Activated gamma-delta T cell treated with Interleukin-2 at 50 U/mL for 16 hours (primary cell): ENCODE results near the gene DYNLL1.
"Not testable (repeated sequence)": the region's sequence is repeated elsewhere in the genome, so short reads cannot be mapped to it uniquely, and the experiment has no call there.

Source experiments
- DNase-seq: peaks from one replicate; pipeline ENCODE4 v3.0.0-alpha.2; 2020

Gene DYNLL1

DNA sequence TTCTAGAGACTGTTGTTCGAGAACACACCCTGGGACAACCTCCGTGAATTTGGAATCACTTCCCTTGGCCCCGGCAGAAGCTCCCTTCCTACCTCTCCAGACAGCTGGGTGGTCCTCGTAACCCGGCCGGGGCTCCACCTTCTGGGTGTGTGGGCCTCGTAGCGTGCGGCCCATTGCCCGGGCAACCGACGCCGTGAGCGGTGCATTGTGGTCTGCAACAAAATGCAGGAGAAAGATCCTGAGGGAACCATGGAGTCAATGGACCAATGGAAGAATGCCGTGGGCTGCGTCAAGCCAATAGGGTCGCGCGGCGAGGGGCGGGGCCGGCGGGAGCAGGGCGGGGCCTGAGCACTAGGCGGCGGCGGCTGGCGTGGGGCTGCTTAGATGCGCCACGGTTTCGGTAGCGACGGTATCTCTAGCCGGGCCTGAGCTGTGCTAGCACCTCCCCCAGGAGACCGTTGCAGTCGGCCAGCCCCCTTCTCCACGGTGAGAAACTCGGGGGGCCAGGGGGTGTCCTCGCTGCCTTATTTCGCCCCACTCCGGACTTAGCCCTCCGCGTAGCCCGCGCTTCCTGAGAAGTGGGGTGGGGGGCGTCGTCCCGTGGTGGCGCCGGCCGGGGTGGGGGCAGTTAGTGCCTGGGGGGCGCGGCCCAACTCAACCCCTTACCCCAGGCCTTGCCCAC lies at the start of gene DYNLL1:
Gene DYNLL1 (plus strand): TSS at position 383 of the 682 bp plus-strand sequence. CDS start 309 bp downstream, outside the sequence.
- DNase-seq = peak; percentile 98

DNA sequence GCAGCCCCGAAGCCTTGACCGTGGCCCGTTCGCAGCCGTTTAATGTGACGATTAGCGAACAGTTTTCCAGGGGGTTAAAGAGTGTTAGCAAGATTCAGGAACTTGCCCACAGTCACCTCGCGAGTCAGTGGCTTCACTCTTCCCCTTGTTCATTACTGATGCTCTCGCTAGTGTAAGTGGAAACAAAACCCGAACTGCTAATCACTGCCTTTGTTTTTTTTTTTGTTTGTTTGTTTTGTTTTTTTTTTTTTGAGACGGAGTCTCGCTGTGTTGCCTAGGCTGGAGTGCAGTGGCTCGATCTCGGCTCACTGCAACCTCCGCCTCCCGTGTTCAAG lies 49.1 kb upstream of the DYNLL1 start:
- DNase-seq = not testable (repeated sequence)

DNA sequence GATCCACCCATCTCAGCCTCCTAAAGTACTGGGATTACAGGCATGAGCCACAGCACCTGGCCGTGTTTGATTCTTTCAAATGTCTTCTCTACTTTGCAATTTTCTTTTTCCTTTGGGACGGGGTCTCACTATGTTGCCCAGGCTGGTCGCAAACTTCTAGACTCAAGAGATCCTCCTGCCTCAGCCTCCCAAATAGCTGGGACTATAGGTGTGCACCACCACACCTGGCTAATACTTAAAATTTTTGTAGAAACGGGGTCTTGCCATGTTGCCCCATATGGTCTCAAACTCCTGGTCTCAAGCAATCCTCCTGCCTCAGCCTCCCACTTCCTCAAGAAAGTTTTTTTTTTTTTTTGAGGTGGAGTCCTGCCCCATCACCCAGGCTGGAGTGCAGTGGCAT lies 47.9 kb upstream of the DYNLL1 start:
- no peak for DNase-seq

DNA sequence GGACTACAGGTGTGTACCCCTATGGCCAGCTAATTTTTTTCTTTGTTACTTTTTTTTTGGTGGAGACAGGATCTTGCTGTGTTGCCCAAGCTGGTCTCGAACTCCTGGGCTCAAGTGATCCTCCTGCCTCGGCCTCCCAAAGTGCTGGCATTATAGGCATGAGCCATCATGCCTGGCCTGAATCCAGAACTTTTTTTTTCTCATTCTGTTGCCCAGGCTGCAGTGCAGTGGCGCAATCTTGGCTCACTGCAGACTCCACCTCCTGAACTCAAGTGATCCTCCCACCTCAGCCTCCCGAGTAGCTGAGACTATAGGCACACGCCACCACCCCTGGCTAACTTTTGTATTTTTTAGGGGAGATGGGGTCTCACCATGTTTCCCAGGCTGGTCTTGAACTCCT lies 43.4 kb upstream of the DYNLL1 start:
- not testable (repeated sequence) for DNase-seq

DNA sequence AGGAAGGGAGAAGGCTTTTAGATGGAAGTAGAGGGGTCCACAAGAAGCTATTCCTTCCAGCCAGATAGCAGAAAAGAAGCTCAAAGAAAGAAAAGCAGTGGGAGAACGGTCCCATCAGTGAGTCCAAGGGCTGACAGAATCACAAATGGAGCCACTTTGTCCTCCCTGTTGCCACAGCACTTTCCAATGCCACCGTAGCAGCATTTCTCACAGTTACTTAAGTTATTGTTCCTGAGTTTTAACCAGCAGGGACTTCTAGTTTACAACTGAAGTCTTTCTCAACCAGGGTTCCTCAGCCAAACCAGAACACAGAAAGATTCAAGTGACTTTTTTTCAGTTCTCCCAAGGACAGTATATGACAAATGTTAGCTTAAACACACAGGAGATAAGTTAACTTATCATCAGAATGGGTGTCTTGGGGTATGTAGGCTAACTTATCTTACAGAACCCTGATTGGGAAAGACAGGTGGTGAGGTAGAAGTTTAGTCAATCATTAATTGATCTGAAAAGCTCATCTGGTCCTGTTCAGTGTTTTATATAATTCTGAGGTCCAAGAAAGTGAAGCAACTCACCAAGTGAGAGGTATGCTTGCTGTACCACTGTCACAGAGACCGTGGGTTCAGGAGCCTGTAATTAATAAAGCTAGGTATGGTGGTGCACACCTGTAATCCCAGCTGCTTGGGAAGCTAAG lies 42.7 kb upstream of the DYNLL1 start:
- no peak for DNase-seq

DNA sequence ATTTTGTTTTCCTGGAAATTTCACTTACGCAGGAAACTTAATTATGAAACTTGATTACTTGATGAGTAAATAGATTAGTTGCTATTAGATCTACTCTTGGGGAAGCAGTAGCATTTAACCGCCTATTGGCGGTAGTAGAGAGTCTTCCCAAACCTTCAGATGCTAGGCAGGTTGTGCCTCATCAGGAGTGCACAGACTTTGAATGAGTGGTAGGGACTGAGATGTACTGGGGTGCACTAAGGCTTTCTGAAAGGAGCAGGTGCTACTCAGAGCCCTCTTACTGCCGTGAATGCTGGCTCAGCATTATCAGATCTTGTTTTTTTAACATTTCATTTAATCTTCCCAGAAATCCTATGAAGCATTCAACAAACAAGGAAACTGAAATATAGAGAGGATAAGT lies 41.9 kb upstream of the DYNLL1 start:
- DNase-seq = no peak

DNA sequence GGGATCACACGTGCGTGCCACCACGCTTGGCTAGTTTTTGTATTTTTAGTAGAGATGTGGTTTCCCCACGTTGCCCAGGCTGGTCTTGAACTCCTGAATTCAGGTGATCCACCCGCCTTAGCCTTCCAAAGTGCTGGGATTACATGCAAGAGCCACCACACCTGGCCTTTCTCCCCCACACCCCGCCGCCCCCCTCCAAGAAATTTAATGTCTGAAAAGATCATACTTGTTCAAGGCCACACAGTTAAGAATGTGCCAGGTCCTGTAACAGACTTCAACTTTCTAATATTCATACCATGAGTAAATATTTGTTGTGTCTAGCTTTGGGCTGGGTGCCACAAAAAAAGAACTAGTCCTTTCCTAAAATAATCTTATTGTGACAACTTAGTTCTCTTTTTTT lies 40.6 kb upstream of the DYNLL1 start:
- no peak for DNase-seq

DNA sequence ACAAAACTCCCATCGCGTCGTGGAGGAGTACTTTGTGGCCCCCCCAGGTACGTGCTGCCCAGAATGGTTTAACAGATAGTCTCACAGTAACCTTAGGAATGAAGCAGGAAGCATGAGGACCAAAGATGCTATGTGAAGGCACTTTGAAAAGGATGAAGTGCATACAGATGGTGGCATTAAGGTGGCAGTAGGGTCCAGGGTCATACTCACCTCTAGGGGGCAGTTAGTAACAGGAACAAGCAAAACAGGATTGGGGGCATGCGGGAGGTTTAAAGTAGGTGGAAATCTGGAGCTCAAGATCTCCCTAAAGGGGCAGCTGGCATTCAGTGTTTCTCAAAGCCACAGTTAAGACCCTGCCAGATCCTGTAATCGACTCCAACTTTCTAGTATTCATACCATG lies 38.8 kb upstream of the DYNLL1 start:
- no peak for DNase-seq

DNA sequence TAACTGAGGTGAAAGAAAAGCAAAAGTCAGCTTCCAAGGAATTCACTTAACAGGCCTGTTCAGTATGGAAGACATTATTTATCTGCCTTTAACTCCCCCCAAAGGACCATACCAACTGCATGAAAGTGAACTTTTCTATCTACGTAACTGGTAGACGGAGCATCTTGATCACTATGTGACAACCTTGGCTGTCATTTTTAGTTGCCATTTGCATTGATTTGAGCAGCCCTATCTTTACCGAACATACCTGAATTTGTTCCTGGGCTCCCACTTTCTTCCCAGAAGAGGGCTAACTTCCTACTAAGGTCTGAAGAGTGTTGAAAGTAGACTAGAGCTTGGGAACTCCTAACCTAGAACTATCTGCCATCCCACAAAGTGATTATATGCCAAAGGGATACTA lies 35.8 kb upstream of the DYNLL1 start:
- no peak for DNase-seq

DNA sequence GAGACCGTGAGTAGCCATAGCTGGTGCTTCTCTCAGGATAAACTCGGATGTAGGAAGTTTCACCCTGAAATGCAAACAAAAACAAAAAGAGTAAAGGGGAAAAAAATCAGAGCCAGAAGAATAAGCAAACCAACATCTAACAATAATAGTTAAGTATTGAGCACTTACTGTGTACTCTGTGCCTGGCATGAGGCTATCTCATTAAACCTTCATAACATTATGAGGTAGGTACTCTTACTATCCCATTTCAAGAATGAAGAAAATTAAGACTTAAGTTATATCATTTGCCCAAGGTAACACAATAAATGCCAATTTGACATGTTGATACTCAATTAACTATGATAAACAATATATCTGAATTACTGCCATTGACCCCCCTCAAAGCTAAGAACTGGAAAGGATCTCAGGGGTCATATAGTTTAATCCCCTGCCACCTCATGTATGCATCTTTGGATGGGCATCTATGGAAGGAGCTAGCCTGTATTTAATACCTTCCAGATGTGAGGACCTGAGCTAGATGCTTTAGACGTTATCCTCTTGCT lies 33.7 kb upstream of the DYNLL1 start:
- no peak for DNase-seq

DNA sequence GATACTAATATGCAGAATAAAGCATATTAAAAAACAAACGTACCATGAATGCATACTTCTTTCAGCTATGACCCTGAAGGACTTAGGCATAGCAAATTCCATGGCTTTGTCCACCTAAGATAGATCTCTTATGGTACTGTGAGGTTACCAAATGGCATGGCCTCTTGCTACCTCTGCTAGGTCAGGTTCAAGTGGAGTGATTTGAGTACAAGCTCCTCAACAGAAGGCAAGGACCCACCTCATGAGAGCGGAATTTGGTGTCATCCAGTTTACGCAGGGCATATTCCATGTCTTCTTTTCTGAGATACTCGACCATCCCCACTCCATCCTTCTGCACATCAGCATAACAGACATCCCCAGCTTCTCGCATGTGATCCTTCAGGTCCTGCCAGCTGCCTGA lies 32.2 kb upstream of the DYNLL1 start:
- no peak for DNase-seq

DNA sequence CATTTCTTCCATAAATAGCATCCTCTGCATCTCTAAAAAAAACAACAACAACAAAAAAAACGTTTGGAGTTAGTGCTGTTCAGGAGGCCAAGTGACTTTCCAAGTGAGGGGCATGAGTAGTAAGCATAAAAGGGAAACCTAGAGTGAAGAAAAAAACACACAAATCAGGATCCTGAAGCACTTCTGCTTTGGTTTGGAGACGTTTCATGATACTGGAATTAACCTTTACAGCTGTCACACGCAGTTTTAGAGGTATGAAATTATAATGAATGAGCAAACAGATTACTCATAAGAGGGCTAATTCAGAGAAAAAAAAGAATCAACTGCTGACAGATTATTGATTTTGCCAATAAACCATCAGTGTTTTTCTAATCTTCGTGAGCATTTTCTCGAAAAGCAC lies 30.2 kb upstream of the DYNLL1 start:
- no peak for DNase-seq

DNA sequence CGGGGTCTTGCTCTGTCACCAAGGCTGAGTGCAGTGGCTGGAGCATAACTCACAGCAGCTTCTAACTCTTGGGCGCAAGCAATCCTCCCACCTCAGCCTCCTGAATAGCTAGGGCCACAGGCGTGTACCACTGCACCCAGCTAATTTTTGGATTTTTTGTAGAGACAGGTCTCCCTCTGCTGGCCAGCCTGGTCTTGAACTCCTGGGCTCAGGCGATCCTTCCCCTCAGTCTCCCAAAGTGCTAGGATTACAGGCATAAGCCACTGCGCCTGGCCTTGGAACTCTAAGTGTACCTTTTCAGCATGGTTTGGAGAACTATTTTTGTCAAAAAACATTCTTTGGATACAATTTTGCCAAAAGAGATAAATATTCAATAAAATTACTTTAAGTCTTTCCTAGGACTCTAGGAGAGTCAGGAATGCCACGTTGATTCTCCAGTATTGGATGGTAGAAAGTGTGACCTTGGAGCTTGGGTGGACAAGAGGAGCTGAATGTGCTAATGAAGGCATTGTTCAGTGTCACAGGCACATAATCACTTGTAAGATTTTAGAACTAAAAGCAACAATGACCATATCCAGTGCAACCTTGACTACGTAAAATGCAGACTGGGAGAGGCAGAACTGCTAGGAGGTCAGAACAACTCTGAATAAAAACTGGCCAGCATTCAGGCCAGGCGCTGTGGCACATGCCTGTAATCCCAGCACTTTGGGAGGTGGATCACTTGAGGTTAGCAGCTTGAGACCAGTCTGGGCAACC lies 29.2 kb upstream of the DYNLL1 start:
- DNase-seq = peak; percentile 44

DNA sequence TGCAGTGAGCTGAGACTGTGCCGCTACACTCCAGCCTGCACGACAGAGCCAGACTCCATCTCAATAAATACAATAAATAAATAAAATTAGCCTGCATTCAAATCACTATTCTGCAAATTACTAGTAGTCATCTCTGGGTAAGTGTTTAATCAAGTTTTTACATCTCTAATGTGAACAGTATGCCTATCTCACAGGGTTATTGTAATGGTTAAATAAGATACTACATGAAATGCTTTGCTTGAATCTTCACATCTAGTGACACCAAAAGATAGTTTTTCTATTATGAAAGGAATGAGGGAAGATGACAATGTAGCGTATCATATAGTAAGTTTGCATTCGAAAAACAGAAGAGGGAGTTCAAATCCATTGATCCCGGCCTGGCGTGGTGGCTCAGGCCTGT lies 28.5 kb upstream of the DYNLL1 start:
- no peak for DNase-seq

DNA sequence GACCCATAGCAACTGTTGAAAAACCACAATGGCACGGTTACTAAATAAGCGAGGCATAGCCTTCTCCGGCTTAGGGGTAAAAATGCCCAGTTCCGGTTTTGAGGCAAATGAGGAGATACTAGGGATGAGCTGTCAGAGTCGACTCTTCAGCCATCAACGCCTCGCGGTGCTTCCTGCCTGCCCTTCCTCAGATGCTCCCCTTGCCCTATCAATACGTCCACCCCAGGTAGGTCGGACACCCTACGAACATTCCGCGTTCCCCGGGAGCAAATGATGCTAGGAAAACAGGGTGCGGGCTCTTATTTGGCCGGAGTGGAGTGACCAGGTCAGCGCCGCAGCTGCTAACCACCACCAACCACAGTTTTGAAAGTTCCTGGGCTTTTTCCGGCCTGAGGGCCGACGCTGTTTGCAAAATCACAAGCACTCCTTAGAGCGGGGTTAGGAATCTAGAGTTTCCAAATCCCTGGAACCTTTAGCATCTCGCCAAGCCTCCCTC lies 27.5 kb upstream of the DYNLL1 start:
- DNase-seq = peak; percentile 14

DNA sequence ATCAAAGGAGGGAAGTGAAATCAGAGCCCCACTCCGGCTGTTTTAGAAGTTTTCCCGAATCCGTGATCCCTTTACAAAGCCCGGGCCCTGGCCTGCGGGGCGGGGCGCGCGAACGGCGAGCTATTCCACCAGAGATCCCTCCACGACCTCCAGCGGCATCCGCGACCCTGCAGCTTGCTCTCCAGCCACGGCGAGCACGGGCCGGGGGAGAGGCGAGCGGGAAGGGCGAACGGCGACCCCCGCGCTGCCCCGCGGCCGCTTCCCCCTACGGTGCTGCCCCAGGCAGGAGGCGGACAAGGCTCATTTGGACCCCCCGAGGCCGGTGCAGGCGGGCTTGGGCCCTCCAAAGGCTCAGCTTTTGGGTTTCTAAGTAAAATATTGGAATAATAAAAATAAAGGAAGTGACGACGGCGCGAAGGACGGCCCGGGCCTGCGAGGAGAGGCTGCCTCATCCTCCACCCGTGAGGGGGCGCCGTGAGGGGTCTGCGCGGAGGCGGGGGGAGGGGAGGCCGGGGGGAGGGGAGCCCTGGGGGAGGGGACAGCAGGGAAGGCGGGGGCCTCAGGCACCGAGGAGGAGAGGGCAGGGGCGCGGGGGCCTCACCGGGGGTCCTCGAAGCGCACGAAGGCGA lies 27.0 kb upstream of the DYNLL1 start:
- DNase-seq = peak; percentile 50

DNA sequence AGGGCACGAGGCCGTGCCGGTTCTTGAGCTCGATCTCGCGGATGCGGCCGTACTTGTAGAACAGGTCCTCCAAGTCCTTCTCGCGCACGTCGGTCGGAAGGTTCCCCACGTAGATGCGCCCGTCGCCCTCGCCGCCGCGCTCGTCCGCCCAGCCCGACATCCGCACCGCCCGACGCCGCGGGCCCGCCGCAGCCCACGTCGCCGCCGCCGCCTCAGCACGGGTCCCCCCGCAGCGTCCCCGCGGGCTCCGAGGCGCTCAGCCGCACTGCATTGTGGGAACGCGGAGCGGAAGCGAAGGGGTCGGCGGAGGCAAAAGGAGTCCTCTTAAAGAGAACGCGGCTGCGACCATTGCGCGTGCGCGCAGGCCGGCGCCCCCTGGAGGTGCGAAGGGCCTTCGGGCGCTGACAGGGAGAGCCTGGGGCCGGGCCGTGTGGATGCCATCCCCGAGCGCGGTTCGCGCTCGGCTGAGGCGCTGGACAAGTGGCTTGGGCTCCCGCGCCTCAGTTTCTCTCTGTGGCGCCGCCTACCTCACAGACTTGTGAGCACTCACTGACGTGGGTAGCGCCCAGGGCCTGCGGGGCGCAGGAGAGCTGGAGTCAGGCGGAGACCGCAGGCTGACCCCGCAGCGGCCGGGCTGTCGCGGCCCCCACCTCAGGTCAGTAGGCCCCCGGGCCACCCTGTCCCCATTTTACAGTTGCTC lies 26.3 kb upstream of the DYNLL1 start, which contains the start of gene SRSF9:
Gene SRSF9 (minus strand): TSS at position 299 of the 700 bp plus-strand sequence. CDS start 139 bp downstream, at position 160.
- peak; percentile 97 for DNase-seq

DNA sequence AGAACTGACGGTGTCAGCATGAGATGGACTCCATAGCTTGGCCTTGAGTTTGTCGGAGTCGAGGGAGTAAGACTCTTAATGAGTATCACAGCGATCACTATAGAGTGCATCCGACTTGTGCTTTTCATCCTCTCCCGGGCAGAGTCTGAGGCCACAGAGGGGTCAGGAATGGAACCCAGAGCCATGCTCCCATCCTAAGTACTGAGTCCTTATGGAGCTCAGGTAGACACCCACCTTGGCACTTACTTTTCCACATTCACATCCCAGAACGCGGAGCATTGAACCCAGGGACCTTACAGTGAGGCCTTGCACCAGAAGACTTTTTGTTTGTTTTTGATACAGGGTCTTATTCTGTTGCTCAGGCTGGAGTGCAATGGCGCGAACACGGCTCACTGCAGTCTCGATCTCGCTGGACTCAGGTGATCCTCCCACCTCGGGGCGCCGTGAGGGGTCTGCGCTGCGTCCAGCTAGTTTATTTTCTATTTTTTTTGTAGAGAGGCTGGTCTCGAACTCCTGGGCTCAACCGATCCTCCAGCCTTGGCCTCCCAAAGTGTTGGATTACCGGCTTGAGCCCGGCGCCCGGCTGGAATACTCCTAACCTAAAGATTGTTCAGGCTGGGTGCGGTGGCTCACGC lies 25.6 kb upstream of the DYNLL1 start:
- DNase-seq = no peak

DNA sequence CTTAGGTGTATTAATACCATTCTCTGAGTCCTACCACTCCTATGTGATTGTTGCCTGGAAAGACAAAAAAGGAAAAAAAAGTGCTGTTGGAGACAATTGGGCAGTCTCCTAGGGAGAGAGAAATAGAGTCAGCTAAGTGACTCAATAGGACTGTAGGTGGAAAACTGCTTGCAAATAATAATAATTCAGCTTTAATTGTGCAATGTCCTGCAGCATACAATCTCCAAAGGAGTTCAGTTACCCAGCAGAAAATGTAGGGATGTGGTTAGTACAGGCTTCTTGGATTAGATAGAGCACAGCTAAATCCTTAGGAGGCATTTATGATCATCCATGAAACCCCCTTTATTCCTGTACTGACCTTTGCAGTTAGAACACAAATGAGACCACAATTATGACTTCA lies 23.4 kb upstream of the DYNLL1 start:
- DNase-seq = no peak

DNA sequence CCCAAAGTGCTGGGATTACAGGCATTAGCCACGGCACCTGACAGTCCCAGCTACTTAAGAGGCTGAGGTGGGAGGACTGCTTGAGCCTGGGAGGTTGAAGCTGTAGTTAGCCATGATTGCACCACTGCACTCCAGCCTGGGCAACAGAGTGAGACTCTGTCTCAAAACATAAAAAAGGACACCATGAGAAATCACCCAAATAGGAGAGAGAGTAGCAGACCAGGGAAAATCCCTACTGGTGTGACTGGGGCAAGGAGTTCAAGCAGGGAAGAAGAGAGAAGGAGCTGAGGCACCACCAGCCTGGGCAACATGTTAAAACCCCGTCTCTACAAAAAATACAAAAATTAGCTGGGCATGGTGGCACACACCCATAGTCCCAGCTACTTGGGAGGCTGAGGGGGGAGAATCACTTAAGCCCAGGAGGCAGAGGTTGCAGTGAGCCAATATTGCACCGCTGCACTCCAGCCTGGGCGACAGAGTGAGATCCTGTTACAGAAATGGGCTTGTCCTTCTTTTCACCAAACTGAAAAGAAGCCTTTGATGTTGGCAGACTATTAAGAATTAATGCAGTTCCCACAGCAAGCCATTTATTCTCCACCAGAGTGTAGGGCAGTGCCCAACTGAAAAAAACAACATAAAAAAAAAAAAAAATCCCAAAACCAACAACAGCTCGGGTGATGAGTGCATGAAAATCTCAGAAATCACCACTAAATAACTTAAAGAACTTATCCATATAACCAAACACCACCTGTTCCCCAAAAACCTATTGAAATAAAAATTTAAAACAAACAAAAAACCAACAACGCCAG lies 21.9 kb upstream of the DYNLL1 start:
- no peak for DNase-seq

DNA sequence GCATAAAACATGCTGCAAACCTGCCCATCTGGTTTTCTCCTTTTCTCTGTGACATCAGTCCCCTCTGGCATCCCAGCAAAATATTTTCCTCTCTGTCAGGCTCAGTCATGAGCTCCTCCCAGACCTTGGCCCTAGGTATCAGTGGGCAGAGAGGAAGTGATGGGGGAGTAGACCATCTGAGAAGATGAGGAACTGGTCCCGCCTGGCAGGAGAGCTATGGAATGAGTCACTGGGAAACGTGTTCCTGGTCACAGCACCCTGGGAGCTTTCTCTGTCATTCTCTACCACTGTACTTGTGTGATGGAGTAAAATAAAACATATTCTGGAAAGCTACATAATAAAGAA lies 21.3 kb upstream of the DYNLL1 start:
- no peak for DNase-seq
